Left lobe of liver (tissue), 2 donors: Measurements from ENCODE around the gene CLN5. TPM values are rescaled to one million over a fixed set of nuclear protein-coding genes. Genes with fewer than 3 reads are reported as not detected.

Experiments used
- ATAC-seq: fragments of 200-7000 bp; cut with Tn5 transposase; one replicate; pipeline ENCODE4 v1.9.1; 2020; ENCODE audit warnings: mild to moderate bottlenecking, moderate library complexity
- DNase-seq: peaks from one replicate; pipeline ENCODE4 v3.0.0-alpha.2; 2020; ENCODE audit warnings: low spot score
- total RNA-seq: library from RNA; stranded (reverse); gene quantifications from one replicate; pipeline ENCODE4 v1.2.1, GENCODE V29; 2021
- donor health status: DM: no; HTN: no; CAD: no; lungs with moderate emphysema.
- donor health status: DM: no; HTN: yes; CAD: no.

CLN5 gene
- total RNA-seq, 1 donor from 2014 or later, result 24.2 TPM

DNA sequence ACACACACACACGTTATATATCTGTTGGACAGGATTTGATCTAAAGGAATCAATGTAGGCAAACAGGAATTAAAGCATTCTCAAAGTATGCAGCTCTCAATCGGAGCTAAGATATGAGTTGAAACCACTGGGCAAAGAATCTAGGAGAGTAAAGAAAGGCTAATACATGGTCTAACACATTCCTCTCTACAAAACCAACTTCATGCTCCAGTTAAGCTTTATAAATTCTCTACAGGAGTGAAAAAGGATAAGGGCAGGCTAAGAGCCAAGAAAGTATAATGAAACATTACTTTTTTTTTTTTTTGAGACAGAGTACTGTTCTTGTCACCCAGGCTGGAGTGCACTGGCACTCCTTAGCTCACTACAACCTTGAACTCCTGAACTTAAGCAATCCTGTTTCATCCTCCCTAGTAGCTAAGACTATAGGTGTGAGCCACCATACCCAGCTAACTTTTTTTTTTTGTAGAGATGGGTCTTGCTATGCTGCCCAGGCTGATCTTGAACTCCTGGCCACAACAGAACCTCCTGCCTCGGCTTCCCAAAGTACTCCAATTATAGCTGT, 24.5 kb downstream of the CLN5 start:
- no peak for ATAC-seq
- DNase-seq, result no peak

DNA sequence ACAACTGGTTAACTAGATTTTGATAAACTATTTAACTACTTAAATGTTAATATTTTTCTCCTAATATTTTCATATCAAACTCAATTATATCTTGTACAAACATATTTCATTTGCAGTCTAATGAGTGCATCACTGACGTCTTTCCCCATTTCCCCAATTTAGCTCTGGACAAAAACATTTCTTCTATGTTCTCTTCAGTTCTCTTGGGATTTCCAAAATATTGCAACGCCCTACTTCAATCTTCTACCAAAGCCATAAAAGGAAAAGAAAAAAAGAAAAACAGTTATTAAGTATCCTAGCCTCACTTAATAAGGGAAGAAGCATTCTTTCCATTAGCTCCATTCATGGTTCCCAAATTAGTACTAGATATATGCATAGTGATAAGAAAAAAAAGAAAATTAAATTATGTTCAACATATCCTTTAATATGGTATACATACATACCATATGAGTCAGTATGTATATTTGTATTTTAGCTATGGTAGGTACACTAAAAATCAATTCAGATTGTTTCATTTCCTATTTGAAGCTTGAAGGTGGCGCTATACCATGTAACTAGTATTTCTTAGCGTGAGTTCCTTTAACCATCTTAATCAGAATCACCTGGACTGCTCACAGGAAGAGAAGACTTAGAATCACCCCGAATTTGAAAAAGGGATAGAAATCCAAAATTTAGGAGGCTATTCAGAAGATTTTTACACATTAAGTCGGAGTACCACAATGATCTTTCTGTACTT, 25.2 kb downstream of the CLN5 start:
- no peak for ATAC-seq
- DNase-seq, result no peak

DNA sequence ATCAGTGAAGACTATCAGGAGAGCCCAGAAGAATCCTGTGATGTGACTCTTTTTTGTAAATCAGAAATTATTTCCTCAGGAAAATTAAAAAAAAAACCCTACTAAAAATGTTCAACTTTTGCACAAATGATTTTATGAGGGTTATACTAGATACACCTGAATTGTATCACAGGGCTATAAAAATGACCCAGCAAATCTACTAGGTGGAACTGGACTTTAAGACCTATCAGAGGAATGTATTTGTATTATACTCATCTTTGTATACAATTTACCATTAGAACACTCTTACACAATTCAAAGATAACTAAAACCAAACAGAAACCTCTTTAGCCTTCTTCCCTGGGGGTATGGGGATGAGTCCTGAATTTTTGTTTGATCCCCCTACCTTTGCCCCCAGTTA, 27.9 kb downstream of the CLN5 start:
- DNase-seq, result no peak
- no peak for ATAC-seq

DNA sequence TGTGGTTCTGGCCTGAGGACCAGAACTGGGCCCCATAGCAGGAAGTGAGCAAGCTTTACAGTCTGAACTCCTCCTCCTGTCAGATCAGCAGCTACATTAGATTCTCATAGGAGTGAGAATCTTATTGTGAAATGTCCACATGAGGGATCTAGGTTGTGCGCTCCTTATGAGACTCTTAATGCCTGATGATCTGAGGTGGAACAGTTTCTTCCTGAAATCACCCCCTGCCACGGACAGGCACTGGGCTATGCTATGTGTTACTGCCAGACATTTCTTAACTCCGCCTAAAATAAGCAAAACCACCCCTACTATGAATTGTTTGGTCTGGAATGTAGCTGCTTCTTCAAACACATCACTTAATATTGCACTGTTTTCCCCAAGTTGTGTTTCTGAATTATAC, 30.5 kb downstream of the CLN5 start:
- no peak for ATAC-seq
- no peak for DNase-seq

DNA sequence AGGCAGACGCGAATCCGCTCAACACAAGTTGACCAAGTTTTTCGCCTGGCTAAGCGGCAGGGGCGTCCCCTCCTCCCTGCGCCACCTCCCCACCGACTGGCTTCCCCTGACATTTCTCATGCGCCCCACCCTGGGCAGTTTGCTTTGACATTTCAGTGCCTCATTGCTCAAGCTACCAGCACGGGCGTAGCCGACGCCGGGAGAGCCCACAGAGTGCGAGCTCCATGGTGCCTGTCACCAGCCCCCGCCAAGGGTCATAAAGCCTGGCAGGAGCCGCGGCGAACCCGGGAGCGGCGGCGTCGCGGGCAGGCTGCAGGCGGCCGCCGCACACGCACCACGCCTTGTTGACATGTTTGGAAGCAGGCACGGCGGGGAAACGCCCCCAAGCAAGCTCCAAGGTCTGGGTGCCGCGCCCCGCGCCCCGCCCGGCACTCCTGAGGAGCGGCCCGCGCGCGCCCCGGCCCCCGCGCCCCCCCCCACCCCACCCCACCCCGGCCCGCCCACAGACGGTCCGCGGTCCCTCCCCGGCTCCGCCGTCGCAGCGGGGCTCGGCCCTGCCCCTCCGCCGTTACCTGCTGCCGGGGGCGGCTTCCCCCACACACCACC, 34.5 kb downstream of the CLN5 start:
- ATAC-seq, result peak; percentile 84
- peak; percentile 90 for DNase-seq

DNA sequence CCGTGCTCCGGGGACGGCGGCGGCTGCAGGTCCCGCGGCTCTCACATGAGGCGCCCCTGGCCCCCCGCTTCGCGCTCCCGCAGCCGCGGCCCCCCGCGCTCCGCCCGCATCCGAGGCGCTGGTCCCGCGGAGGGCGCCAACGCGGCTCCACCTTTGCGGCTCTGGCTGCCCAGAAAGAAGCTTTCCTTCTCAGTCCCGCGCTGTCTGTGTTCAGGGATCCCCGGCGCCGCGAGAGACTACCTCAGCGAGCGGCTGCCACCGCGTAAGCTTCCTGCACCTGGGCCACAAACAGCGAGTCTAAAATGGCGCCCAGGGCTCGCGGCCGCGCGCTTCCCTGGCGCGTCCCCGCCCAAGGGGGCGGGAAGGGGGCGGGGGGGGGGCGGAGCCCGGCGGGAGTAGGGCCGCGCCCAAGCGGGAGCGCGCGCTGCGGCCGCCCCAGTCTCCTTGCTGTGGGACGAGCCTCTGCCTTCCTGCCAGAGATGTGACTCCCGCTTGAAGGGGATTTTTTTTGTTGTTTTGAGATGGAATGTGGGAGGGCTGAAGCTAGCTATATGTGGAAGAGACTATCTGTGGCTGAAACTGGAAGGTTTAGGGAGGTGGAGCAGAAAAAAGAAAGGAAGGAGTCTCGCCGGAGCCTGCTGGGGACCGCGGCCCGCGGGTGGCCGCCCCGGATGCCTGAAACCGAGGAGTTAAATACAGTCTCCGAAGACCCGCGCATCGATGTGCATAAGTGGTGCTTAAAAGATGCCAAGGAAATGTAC, 35.2 kb downstream of the CLN5 start, which contains the start of gene FBXL3:
TSS of gene FBXL3 (minus strand) at position 299 of the 761 bp plus-strand sequence. CDS start 5,299 bp downstream, outside the sequence.
- peak; percentile 86 for DNase-seq
- ATAC-seq, result peak; percentile 87

DNA sequence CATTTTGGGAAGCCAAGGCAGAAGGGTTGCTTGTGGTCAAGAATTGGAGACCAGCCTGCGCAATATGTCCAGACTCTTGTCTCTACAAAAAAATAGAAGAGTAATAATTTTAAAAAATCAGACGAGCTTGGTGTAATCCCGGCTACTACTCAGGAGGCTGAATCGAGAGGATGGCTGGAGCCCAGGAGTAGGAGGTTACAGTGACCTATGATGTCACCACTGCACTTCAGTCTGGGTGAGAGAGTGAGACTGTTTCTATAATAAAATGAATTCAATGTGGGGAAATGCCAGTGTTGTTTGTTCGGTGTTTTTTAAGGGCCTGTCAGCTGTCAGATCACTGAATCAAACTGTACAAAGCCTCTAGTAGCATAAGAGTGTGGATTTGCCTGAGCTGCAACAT, 36.3 kb downstream of the CLN5 start:
- no peak for ATAC-seq
- DNase-seq, result no peak

DNA sequence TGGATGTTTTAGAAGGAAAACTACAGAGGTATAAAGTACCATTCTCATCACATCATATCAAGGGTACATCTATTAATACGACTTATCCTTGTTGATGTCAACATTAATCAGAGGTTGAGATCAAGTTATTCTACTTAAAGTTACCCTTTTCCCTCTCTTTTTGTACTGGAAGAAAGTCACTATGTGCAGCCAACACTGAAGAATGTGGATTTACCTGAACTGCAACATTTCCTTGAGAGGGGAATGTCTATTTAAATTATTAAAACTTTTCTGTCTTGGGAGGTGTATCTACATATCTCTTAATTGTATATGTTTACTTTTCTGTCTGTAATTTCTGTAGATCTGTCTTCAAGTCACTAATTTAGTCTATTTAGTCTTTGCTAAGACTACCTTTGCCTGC, 37.6 kb downstream of the CLN5 start:
- no peak for DNase-seq

DNA sequence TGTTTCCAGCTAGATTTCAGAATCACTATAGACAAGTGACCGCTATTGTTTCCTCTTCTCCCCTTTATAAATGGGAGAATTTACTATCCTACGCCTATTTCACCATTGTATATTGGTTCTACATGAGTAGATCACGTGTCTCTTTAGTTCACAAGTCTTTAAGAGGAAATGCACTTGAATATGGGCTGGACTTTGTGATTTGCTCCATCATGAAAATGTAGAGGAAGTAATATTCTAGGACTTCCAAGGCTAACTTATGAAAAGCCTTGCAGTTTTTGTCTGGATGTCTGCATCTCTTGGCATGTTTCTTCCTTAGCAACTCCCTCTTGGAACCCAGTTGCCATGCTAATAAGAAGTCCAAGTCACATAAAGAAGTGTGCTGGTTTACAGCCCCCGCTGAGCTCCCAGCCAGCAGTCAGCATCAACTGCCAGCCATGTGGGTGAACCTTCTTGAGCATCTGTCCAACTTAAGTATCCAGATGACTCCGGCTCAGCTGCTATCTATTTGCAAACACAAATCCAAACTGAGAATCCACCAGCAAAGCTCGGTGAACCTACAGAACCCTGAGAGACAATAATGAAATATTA, 39.9 kb downstream of the CLN5 start:
- DNase-seq (no peak), ATAC-seq (no peak)

More for the DNA sequence above, 37.6 kb downstream of the CLN5 start:
- no peak for ATAC-seq

DNA sequence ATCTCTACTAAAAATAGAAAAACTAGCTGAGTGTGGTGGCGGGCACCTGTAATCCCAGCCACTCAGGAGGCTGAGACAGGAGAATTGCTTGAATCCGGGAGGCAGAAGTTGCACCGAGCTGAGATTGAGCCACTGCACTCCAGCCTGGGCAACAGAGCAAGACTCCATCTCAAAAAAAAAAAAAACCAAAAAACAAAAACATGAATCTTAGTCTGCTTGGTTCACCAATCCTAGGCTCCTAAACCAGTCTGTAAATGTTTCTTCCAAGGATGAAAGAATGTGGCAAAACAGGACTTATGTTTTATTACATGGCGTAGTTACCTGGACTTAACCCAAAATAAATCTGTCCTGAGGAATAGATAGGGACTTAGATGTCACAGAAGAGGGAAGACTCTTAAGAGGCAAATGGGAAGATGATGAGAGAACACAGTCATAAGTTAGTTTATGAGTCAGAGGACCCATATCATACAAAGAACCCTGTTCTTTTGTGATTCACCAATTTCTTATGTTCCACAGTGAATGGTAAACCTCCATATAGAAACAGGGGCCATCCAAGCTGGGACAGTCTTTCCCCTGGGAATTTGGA, 41.9 kb downstream of the CLN5 start:
- DNase-seq (no peak), ATAC-seq (no peak)

DNA sequence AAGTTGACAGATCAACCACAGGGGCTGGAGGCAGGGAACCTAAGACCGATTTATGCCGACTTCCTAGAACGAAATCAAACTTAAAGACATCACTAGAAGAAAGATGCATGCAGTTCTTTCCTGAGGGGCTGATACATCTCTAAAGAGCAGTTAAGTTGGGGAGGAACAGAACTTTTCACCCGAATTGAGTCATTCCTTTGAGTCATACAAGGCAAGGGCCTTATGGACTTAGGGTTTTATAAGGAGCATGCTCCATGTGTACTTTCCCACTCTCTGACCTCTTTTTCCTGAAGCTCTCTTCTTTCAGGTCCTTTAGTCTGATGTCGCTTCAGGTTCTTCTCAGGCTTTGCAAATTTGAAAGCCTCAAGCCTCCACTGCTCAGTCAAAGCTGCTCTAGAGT, 43.0 kb downstream of the CLN5 start:
- no peak for DNase-seq
- no peak for ATAC-seq

DNA sequence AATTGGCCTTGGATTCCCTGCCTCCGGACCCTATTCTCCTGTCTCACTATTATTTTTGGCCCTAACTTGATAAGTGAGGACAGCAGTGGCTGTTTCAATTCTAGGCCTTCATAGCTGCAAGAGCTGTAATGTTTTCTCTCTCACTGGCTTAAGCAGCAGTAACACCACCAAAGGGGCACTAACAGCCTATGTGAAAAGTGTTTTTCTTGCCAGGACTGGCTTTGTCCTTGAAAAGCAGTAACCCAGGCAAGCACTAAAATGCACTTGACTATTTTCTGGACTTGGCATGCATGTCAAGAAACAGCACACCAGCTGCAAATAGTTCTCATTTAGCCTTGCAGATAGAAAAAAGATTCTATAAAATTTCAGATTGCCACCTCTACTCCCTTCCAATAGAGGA, 44.4 kb downstream of the CLN5 start:
- ATAC-seq (no peak), DNase-seq (no peak)

DNA sequence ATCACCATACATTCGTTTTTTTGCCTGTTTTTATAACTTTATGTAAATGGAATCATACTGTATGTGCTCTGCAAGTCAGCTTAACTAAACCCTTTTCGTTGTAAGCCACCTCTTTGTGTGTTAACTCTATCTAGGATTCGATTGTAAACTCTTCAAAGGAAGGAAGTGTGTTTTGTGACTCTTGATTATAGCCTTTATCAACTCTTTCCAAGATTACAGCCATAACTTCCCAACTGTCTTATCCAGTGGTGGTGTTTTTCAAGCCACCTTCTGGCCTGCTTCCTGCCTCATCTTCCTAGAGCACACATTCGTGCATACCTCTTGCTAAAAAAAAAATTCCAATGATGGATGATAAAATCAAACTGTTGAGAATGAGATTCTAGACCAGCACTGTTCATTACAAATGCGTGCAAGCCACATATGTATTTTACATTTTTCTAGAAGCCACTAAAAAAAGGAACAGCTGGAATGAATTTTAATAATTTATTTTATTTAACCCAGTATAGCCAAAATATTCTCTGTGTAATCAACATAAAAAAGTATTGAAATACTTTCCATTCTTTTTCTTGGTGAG, 47.1 kb downstream of the CLN5 start:
- ATAC-seq (no peak), DNase-seq (no peak)

DNA sequence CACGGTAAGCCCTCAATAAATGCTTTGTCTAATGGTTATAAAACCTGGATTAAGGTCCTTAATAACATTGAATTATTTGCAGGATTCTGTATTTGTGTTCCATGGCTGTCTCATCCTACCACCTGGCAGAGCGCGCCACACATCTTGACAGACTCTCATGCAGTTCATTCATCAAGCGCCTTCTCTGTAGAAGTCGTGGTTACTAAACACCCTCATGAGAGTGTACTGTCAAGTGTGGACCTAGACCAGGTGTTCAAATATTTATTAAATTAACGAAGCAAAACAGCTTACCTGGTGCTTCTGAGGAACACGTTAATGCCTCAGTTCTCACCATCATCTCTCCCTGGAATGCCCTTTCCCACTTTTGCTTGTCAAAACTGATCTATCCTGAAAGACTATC, 48.2 kb downstream of the CLN5 start:
- ATAC-seq (no peak), DNase-seq (no peak)

DNA sequence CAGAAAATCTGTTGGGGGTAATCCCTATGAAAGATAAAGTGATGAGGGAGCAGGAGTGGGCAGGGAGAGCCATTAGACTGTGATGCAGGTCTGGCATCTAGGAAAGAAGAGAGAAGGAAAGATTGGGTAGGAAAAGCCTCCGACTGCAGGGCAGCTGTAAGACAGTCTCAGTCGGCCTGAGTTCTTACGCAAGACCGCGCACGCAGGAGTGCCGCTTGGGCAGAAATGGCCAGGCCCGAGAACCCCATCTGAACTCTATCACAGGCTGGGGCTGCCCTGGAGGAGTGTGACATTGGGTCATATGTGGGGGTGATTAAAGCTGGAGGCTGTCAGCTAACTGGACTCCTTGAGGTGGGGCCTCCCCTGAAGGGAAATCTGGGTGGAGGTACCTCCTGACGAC, 49.0 kb downstream of the CLN5 start:
- DNase-seq (no peak), ATAC-seq (no peak)

DNA sequence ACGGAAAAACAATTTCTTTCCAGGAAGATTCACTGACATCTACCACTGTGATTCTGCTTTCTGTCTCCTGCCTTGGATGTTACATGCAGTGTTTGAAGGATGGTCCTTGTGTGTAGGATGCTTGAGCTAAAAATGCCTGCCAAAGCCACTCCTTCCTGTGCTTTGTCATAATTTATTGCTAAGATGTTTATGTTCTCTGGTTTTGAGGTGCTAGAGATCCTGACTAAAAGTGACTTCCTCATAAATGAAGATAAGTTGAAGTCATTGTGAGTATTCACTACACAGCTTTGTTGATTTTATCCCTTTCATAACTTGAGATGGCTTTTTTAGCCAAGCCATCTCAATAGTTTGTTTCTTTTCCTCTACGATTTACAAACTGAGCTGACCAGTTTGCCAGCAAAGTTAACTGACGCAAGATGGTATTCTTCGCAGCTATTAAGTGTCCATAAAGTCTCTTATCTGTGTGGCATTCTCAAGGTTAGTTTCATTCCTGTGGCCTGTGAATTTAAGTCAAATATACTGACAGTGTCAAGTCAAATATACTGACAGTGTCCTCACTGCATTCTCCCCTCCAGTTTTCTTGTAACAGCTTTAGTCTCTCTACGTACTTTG, 50.8 kb downstream of the CLN5 start:
- DNase-seq (no peak), ATAC-seq (no peak)

DNA sequence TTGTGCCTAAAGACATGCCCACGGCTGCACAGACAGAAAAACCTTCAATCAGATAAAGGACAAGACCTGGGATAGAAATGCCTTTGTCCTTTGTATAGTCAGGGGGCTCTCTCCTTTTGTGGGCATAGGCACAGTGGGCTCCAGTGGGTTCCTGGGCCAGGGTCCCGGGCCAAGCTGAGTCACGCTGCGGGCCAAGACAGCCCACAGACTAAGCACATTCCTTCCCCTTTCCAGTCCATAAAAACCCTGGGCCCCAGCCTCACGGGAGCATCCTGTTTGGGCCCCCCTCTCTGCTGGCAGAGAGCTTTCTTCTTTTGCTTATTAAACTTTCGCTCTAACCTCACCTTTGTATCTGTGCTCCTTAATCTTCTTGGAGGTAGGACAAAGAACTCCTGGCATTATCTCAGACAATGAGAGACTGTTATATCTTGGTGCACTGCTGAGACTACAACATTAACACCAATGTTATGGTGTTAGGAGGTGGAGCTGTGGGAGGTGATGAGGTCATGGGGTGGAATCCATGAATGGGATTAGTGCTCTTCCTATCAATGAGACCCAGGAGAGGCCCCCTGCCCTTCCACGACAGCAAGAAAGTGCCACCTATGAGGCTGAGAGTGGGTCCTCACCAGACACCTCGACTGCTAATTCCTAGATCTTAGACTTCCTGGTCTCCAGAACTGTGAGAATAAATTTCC, 55.9 kb downstream of the CLN5 start:
- ATAC-seq (no peak), DNase-seq (no peak)

DNA sequence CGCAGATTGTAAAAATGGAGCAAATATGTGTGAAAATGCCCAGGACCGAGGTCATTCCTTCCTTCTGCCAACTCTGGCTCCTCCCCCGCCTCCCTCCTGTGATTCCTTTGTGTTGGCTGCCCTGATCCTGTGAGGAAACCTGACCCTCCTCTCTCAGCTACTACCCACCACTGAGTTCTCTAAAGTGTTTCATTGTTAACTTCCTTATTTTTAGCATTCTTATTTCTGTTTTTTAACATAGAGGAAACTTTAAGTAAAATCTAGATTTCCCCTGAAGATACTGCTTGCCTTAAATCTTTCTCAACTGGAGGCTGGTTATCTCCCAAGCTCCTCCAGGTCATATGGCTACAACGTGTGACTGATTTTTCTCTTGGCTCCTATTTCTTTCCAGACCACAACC, 56.8 kb downstream of the CLN5 start:
- ATAC-seq, result peak; percentile 34

DNA sequence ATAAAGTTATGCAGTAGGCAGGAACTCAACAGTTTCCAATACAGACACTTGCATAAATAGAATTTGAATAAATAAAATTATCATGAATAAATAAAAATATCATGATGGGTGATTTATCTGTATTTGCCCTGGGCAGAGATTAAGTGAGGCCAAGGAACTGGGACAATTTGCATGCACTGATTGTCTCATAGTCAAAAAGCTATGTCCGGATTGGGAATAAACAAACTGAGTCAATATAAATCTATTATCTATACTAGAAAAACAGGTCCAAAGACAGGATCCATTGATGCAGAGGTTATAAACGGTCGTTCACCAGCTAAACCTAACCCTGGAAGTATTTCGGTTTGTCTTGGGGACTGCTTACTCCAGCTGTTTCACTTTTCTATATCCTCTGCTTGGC, 61.3 kb downstream of the CLN5 start:
- ATAC-seq, result no peak
- DNase-seq, result no peak

More for the DNA sequence above, 56.8 kb downstream of the CLN5 start:
- no peak for DNase-seq
